HG03064 (cell line): ENCODE results near the gene TMEM63A.
"Not testable (repeated sequence)": the region's sequence is repeated elsewhere in the genome, so short reads cannot be mapped to it uniquely, and the experiment has no call there.

Experiments used
- ATAC-seq: cut with Tn5 transposase; IDR thresholded peaks from one replicate; pipeline ENCODE4 v1.9.1; 2021; ENCODE audit warnings: low read depth; ENCODE audit not compliant: unreplicated experiment

The TMEM63A gene

DNA sequence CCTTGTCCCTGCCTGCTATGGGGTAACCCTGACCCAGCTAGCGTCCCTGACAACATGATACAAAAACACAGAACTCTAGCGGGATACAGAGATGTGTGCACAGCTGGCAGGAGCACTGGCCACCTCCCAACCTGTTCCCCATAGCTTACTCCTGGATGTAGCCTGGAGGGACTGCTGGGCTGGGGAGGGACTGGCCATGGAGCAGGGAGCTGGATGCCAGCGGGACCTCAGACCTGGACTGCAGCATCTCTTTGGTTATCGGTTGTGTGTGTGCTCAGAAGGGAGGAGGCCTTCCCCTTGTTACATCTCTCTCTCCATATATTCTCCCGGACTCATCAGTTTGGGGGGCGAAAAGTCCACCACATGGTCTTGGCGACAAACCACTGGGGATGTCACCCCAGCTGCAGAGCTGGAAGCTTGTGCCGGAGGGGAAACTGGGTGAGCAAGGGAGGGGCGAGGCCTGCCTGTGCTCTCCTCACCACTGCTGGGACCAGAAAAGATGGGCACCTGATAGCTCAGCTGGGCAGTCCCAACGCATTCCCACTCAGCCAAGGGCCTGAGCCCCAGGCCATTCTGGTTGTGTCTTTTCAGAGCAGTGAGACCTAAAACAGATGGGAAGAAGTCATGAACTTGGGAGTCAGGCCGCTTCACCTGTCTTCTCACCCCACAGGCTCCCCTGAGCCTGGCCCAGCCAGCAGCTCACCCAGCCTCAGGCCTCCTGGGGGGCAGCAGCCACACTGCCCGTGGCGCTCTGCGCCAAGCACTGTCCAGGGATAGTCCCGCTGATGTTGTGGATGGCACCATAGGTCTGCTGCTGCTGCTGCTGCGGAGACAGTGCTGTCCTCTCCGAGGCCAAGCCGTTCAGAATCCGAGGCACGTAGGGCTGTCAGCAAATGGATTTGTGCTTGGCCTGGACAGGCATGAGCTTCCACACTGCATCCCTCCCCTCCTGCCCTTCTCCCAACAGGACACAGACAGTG, 35.6 kb downstream of the TMEM63A start:
- no peak for ATAC-seq

DNA sequence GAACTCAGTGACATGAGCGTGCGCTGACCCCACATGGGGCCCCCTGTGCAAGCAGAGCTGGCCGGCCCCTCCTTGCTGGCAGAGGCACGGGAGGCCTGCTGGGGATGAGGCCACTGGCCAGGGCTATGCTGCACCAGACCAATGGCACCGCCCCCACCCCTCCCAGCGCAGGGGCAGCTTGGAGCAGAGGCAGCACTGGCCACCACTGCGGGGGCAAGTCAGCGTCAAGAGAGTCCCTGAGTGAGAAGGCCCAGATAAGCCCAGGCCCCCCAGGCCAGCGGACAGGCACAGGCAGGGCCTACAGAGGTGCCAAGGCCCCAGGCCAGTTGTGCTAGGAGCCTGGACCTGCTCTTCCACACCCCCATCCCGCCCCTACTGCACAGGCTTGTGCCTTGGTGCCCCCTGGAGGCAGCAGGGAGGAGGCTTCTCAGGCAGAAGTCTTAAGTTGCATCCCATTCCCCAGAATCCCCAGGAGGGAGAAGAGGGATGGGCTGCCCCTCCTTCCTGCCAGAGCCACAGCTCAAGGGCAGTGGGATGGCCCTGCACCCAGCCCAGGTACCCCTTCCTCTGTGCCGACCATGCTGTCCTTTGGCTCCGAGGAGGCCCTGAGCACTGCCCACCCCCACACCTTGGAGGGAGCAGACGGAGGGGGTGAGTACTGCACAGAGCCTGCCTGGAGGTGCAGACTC, 36.5 kb downstream of the TMEM63A start:
- no peak for ATAC-seq

DNA sequence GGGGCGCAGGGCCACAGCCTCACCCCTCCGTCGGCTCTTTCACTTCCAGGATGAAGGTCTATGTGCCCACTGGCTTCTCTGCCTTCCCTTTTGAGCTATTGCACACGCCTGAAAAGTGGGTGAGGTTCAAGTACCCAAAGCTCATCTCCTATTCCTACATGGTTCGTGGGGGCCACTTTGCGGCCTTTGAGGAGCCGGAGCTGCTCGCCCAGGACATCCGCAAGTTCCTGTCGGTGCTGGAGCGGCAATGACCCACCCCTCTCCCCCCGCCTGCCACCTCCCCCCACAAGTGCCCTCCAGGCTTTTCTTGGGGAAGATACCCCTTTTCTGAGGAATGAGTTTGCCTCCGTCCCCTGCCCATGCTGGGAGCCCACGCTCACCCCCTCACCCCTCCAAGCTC, 37.1 kb downstream of the TMEM63A start:
- no peak for ATAC-seq

DNA sequence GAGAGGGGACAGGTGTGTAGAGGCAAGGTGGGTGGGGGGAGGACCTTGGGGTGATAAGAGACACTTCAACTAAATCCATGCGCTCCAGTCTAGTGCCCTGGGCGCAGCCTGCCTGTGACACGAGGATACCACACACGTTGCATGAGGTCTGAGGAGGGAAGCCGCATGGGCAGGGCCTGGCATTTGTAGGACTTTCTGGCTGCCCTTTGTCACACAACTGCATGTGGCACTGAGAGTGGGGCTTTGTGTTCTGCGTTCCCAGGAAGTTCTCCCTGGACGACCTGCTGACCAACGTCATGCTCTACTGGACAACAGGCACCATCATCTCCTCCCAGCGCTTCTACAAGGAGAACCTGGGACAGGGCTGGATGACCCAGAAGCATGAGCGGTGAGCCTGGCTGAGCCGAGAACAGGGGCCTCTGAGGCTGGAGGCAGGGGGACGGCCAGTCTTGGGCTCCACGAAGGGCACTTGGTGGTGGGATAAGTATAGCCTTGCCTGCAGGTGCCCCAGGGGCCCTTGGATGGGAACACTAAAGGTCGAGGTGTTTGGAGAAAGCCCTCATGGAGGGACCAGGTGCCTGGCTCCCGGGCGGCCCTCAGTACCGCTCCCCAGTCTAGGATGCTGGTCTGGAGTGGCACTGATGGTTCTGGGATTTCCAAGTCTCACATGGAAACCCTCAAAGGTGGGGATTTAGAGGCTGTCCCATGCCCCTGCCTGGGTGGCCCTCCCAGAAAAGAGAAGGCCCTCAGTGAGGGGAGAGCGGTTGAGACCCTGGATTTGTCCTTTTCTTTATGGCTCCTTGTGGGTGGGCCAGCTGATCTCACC, 37.7 kb downstream of the TMEM63A start:
- no peak for ATAC-seq

DNA sequence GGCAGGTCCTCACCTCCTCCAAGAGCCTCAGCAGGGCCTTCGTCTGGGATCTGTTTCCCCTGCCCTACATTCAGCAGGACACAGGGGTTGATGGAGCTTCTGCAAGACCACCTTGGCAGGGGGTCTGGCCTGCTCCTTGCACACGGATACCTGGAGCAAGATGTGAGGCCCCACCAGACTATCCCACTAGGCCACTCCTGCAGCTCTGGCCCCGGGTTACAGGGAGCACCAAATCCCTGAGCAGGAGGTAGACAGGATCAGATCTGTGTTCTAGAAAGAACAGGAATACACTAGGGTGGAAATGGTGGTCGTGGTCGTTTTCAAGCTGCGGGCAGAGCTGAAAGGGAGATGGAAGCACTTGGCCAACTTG, 38.8 kb downstream of the TMEM63A start:
- no peak for ATAC-seq

DNA sequence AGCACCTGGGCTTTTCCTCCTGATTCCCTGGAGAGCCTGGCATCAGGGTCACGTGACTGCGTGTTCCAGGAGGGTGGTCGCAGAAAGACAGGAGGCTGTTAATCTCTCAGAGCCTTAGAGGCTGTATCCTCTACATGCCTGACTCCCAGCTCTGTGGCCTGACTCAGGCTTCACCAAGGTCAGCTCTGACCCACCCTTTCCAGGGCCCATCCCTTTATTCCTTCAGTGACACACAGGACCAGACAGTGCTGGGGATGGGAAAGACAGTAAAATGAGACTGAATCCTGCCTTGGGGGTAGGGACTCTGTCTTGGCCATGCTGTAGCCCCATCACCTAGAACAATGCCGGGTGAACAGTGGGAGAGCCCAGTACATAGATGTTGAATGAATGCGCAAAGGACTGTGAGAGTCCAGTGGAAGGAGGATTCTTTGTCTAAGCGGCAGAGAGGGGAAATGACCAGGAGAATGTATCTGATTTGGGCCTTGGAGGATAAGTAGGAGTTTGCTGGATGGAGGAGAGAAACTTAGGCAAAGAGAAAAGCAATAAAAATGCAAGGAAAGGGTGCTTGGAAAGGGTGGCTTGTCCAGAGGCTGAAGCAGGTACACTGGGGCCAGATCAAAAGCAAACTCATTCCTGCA, 39.3 kb downstream of the TMEM63A start:
- no peak for ATAC-seq

DNA sequence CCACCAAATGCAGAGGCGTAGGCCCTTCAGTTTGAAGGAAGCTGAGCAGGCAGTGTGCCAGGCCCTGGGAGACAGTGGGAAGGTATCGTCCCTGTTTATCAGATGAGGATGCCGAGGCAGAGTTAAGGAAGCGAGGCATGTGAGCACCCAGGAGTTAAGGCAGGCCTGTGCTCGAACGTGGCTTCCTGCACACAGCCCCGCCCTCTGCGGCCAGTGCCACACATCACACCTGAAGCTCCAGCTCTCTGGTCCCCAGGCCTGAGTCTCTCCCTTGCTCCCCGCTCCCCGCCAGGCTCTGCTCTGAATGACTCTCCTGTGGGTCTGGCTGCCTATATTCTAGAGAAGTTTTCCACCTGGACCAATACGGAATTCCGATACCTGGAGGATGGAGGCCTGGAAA, 40.1 kb downstream of the TMEM63A start:
- ATAC-seq: no peak

DNA sequence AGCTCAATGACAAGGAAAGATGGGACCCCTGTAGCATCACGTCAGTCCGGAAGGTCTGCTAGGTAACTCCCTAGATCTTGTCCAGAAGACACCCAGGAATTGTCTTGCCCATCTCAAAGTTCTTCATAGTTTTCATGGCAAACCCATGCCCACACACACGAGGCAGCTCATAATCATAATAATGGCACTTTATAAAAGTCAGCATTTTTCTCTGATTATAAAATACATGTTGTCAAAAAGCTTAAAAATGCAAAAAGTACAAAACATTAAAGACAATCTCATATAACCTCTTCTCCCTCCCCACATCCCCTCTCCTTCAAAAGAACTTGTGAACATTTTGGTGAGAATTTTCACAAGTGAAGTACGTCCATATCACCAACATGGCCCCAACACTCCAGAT, 41.5 kb downstream of the TMEM63A start:
- no peak for ATAC-seq

DNA sequence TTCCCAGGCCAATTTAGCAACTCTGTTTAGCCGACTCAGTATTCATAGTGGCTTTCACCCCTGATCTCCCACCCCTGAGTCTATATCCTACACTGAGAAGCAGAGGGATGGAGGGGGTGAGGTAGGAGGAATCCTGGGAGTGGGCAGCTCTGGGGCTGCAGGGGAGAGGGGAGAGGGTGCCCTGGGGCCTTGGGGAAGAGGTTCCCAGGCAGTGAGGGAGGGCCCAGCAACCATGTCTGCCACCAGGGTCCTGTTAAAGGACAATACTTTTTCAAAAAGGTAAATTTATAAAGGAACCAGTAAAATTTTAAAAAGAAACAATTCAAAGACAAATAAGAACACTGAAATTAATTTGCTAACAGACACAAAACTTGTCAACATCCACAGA, 42.0 kb downstream of the TMEM63A start:
- ATAC-seq: no peak

DNA sequence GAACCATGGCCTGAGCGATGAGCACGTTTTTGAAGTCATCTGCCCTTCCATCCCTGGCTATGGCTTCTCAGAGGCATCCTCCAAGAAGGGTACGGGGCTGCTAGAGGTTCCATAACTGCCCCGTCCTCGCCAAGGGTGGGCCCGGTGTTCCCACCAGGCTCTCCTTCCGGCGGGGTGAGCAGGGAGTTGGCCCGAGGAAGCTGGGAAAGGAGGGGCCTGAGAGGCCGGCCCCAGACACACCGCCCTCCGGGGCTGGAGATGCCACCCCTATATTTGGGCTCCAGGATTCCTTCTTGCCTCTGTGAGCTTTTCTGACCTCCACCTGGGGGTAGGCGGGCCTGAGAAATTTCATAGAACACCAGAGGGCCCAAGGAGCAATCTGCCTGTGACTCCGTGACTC, 43.4 kb downstream of the TMEM63A start:
- ATAC-seq: no peak

DNA sequence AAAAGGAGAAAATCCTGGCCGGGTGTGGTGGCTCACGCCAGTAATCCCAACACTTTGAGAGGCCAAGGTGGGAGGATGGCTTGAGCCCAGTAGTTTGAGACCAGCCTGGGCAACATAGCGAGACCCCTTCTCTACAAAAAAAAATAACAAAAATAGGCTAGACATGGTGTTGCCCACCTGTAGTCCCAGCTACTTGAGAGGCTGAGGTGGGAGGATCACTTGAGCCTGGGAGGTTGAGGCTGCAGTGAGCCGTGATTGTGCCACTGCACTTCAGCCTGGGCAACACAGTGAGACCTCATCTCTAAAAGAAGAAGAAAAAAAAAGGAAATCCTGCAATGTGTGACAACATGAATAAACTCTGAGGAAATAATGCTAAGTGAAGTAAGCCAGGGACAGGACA, 45.9 kb downstream of the TMEM63A start:
- ATAC-seq: not testable (repeated sequence)

DNA sequence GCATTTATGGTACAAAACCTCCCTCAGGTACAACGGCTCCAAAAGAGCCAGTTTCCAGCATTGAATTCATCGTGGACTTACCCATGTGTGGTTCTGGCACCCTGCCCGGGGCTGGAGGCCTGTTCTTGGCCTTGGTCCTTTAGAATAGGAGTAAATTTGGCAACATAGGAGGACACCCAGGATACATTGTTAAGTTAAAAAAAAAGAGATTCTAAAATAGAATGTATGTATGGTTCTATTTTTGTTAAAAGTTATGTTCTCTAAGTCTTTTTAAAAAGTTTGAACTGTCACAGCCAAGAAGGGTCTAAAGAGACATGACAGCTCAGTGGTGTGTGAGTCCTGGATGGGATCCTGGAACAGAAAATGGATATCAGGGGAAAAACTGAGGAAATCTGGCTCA, 46.3 kb downstream of the TMEM63A start:
- ATAC-seq: no peak

DNA sequence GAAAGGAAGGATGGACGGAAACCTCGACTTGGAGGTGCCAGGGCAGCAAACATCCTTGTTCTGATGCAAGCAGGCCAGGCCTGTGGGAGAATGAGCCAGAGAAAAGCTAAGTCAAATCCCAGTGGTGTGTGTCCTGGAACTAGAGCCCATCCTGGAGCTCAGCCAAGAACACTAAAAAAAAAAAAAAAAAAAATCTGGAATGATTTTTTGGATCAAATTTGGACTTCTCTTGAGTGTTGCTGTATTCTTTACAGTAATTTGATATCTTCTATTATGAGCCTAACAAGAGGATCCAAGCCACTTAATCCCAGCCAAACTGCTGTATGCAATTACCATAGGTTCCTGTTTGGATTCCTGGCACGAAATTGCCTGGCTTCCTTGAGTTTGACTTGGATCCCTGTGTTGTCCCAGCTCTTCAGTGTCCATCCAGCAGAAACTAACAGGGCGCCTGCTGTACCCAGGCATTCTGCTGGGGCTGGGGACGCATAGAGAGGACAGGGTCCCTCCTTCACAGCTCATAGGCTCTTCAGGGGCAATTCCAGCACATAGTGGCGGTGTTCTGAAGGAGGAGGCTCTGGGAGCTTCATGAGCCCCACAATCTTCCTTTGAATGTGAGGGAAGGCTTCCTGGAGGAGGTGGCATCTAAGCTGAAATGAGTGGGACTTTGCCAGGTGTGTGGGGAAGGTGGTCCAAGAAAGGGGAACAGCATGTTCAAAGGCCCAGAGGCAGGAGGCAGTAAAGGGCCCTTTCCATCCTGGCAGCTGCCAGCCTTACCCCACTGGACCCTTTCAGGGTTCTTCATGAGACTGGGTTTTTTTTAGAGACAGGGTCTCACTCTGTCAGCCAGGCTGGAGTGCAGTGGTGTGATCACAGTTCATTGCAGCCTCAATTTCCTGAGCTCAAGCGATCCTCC, 47.5 kb downstream of the TMEM63A start:
- ATAC-seq: no peak

DNA sequence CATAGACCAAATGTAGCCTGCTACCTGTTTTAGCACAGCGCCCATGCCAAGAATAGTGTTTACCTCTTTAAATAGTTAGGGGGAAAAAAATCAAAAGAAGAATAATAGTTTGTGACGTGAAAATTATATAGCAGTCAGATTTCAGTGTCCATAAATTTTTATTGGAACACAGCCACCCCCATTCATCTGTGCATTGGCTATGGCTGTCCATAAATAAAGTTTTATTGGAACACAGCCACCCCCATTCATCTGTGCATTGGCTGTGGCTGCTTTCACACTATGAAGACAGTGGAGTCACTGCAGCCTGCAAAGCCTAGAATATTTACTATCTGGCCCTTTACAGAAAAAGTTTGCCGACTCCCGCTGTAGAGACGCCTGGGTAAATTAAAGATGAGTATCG, 51.3 kb downstream of the TMEM63A start:
- ATAC-seq: no peak

DNA sequence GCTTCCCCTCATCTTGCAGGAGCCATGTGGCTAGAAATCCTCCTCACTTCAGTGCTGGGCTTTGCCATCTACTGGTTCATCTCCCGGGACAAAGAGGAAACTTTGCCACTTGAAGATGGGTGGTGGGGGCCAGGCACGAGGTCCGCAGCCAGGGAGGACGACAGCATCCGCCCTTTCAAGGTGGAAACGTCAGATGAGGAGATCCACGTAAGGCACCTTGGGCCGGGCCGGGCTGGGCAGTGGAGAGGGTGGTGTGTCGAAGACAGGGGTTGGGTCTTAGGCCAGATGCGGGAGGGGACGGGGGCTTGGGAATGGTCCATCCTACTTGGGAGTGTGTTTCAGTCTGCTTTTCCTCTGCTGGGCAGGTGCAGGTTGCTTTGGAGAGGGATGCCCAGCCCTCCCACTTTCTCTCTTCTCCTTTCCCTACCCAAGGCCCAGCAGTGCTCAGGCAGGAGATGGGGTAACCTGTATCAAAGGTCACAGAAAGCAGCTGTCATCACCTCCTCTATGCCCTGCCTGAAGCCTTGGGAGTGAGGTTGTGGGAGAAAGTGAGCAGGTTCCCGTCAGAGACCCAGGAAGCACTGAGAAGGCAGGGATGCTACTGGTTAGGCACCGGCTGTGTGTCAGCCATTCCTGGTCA, 53.4 kb downstream of the TMEM63A start:
- no peak for ATAC-seq

DNA sequence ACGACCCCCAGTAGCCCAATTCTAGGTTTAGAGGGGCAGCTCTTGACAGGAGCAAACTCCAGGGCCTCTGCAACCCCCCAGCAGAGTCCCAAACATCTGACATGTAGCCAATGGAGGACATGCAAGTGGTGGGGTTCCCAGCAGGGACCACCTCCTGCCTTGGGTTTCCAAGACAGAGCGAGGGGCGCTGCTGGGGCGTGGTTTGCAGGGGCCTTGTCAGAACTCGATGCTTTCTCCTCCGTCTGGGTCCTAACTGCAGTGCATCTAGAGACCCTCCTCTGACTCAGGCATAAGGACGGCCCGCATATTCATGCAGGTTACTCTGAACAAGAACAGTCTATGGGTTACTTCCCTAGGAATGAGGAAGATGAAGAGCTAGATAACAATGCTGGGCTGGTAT, 55.1 kb downstream of the TMEM63A start:
- no peak for ATAC-seq

DNA sequence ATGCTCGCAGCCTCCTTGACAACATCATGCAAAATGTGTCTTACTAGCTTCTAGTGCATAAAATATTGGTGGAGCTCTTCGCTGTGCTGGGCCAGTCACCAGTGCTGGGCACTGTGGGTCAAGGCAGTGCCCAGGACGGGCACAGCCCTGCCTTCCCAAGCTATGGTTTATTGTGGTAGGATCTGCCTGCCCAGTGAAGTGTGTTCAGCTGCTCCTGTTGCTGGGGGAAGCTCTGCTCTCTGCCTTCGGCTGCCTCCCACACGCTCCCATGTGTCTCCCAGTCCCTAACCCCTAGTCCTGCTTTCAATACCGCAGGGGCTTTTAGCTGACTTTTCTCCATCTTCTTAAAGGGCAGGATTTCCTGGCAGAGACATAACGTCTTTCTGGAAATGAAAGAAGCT, 56.6 kb downstream of the TMEM63A start:
- ATAC-seq: no peak

DNA sequence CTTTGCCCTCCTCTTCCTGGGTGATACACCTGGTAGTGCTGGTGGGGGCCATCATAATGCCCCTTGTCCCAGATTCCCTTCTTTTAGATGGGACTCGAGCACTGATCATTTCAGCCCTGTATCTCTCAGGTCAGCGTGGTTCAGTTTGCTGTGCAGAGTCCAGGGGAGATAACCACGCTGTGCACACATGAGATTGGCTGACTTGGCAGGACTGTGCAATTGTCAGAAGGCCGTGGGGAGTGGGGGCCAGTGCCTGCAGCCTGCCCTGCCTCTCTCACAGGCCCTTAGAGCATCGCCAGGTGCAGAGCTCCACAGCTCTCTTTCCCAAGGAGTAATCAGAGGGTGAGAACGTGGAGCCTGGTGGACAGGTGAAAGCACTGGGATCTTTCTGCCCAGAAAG, 57.1 kb downstream of the TMEM63A start:
- ATAC-seq: no peak

DNA sequence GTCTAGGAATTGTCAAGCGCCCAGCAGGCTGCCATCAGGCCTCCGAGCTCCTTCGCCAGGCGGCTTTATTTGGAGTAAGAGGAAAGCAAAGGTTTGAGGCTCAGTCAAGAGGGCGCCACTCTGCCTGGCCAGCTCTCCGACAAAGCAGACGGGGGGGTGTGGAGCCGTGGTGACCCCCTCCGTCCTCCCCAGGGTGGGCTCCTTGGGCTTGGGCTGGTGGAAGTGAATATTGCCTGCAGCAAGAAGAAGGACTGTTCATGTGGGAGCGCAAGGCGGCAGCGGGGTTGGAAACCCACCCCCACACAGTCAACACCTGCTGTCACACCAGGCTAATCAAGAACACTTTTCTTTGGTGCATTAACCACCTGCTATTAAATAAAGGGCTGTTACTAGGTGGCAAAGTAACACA, 57.6 kb downstream of the TMEM63A start:
- ATAC-seq: no peak
